ENCODE data around the gene SPAG9. TPM values are rescaled to one million over a fixed set of nuclear protein-coding genes. Genes with fewer than 3 reads are reported as not detected.

Gene SPAG9
- total RNA-seq, 4 donors from 2014 or later: 37.0 to 131 (median 116) TPM

DNA sequence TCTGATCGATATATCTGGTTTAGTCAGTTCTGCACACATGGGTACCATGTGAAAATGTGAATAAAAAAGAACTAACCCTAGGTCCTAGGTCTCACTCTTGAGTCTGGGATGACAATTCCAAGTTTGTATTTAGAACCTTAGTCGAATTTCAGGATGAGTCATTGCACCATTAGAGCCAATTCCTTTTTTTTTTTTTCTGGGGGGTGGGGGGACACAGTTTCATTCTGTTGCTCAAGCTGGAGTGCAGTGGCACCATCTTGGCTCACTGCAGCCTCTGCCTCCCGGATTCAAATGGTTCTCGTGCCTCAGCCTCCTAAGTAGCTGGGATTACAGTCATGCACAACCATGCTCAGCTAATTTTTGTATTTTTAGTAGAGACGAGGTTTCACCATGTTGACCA is 41.6 kb downstream of the SPAG9 start:
- WGBS, 2 donors (ENCODE audit: low coverage in 1 of 2): 94 to 98% methylated on average over 3 to 5 of the region's 5 CpGs

DNA sequence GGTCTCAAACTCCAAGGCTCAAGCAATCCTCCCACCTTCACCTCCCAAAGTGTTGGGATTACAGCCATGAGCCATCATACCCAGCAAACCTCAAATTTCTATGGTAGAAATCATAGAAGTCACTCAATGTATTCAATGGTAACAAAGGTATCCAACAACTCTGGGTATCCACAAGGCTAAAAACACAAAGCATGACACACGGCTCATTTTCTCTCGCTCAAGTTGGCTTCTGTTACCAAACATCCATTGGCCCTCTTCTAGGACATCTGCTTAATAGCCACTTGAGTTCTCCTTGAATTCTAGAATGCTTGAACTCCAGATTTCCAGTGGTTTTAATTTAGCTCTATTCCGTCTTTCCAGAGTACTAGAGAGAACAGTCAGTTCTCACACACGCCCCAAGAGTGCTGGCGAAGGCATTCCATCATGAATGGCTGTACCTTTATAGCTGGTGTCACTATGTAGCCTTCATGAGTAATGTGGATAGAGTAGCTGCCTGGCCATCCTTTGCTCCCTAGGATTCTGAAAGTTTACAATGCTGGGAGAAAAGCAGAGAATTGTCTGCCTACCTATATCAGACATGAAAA is 42.6 kb downstream of the SPAG9 start:
- intact Hi-C loops (cut with DNase I; ENCODE audit: low total_unique reads): no loop called here
- no peak overlapping the region for H3K27ac ChIP-seq
- WGBS, 2 donors (ENCODE audit: low coverage in 1 of 2): 97 to 98% methylated on average over 5 of the region's 5 CpGs

More for the DNA sequence above, 41.6 kb downstream of the SPAG9 start:
- Histone ChIP-seq H3K9me3 (no peaks in the 10 kb centered on the region), H3K4me1 (no peaks in the 10 kb centered on the region), H3K27ac (no peak overlapping the region), H3K4me3 (no peak overlapping the region), H3K27me3 (no peaks in the 10 kb centered on the region), H3K36me3 (peaks cover 0 to 19% (median 7%) of the 10 kb centered on the region in 4 donors)
- in situ Hi-C loops (cut with MboI; ENCODE audit: low pct_ligation_motif_present in 1 of 4, low pct_unique_long_range_greater_than_20kb in 1 of 4, low sequenced_read_pairs in 3 of 4) (no loop called here), intact Hi-C loops (cut with DNase I; ENCODE audit: low total_unique reads) (no loop called here)
- DNase-seq: no peak
- no peak for TF ChIP-seq POLR2AphosphoS5 (IDR thresholded peaks at IDR 0.05)
- no peak for TF ChIP-seq EP300 (IDR thresholded peaks at IDR 0.05; ENCODE audit: low read depth)

DNA sequence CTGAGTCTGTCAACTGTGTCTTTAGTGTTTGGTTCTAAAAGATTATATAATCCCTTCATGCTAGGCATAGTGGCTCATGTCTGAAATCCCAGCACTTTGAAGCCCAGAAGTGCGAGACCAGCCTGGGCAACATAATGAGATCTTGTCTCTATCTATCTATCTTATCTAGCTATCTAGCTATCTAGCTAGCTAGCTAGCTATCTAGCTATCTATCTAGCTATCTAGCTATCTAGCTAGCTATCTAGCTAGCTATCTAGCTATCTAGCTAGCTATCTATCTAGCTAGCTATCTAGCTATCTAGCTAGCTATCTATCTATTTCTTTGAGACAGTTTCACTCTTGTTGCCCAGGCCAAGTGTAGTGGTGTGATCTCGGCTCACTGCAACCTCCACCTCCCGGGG is 43.8 kb downstream of the SPAG9 start:
- peaks cover 0 to 19% (median 7%) of the 10 kb centered on the region in 4 donors for H3K36me3 ChIP-seq
- H3K4me1 ChIP-seq: no peaks in the 10 kb centered on the region
- no peaks in the 10 kb centered on the region for H3K9me3 ChIP-seq
- H3K27me3 ChIP-seq: no peaks in the 10 kb centered on the region
- H3K4me3 ChIP-seq: no peak overlapping the region
- 95 to 100% methylated on average over 1 to 3 of the region's 3 CpGs for WGBS, 2 donors (ENCODE audit: low coverage in 1 of 2)
- intact Hi-C loops (cut with DNase I; ENCODE audit: low total_unique reads): no loop called here
- in situ Hi-C loops (cut with MboI; ENCODE audit: low pct_ligation_motif_present in 1 of 4, low pct_unique_long_range_greater_than_20kb in 1 of 4, low sequenced_read_pairs in 3 of 4): no loop called here
- H3K27ac ChIP-seq: no peak overlapping the region
- TF ChIP-seq EP300 (IDR thresholded peaks at IDR 0.05; ENCODE audit: low read depth) (no peak), POLR2A (IDR thresholded peaks at IDR 0.05) (no peak), POLR2AphosphoS5 (IDR thresholded peaks at IDR 0.05) (no peak)
- TF ChIP-seq, protein P1, sequence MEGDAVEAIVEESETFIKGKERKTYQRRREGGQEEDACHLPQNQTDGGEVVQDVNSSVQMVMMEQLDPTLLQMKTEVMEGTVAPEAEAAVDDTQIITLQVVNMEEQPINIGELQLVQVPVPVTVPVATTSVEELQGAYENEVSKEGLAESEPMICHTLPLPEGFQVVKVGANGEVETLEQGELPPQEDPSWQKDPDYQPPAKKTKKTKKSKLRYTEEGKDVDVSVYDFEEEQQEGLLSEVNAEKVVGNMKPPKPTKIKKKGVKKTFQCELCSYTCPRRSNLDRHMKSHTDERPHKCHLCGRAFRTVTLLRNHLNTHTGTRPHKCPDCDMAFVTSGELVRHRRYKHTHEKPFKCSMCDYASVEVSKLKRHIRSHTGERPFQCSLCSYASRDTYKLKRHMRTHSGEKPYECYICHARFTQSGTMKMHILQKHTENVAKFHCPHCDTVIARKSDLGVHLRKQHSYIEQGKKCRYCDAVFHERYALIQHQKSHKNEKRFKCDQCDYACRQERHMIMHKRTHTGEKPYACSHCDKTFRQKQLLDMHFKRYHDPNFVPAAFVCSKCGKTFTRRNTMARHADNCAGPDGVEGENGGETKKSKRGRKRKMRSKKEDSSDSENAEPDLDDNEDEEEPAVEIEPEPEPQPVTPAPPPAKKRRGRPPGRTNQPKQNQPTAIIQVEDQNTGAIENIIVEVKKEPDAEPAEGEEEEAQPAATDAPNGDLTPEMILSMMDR (IDR thresholded peaks at IDR 0.05): no peak
- no peak for DNase-seq

More for the DNA sequence above, 42.6 kb downstream of the SPAG9 start:
- TF ChIP-seq, protein P1 (IDR thresholded peaks at IDR 0.05): no peak
- TF ChIP-seq POLR2A (IDR thresholded peaks at IDR 0.05) (no peak), EP300 (IDR thresholded peaks at IDR 0.05; ENCODE audit: low read depth) (no peak), POLR2AphosphoS5 (IDR thresholded peaks at IDR 0.05) (no peak)
- no peak for DNase-seq
- no peak overlapping the region for H3K4me3 ChIP-seq
- H3K9me3 ChIP-seq: no peaks in the 10 kb centered on the region
- H3K4me1 ChIP-seq: no peaks in the 10 kb centered on the region
- in situ Hi-C loops (cut with MboI; ENCODE audit: low pct_ligation_motif_present in 1 of 4, low pct_unique_long_range_greater_than_20kb in 1 of 4, low sequenced_read_pairs in 3 of 4): no loop called here
- H3K27me3 ChIP-seq: no peaks in the 10 kb centered on the region
- H3K36me3 ChIP-seq: peaks cover 0 to 19% (median 7%) of the 10 kb centered on the region in 4 donors

- TF ChIP-seq POLR2AphosphoS5 (IDR thresholded peaks at IDR 0.05) (no peak), EP300 (IDR thresholded peaks at IDR 0.05; ENCODE audit: low read depth) (no peak), POLR2A (IDR thresholded peaks at IDR 0.05) (no peak)
- TF ChIP-seq, protein P1 (IDR thresholded peaks at IDR 0.05): no peak
- no peak for DNase-seq
- H3K9me3 ChIP-seq: no peaks in the 10 kb centered on the region
- H3K27me3 ChIP-seq: no peaks in the 10 kb centered on the region
- no peak overlapping the region for H3K27ac ChIP-seq
- in situ Hi-C loops (cut with MboI; ENCODE audit: low pct_ligation_motif_present in 1 of 4, low pct_unique_long_range_greater_than_20kb in 1 of 4, low sequenced_read_pairs in 3 of 4) (no loop called here), intact Hi-C loops (cut with DNase I; ENCODE audit: low total_unique reads) (no loop called here)
- no peaks in the 10 kb centered on the region for H3K36me3 ChIP-seq
- H3K4me1 ChIP-seq: peaks cover 0 to 14% (median 0%) of the 10 kb centered on the region in 4 donors
- no peak overlapping the region for H3K4me3 ChIP-seq
Measured at GRCh38 chr17:51071556-51071955, 49.1 kb downstream of the SPAG9 start.

GRCh38 chr17:51065466-51065865 is 55.2 kb downstream of the SPAG9 start:
- WGBS, 2 donors (ENCODE audit: low coverage in 1 of 2): 64 to 100% methylated on average over 1 of the region's 1 CpG
- Histone ChIP-seq H3K4me1 (peaks cover 0 to 8% (median 0%) of the 10 kb centered on the region in 4 donors), H3K36me3 (no peaks in the 10 kb centered on the region), H3K9me3 (no peaks in the 10 kb centered on the region), H3K27me3 (no peaks in the 10 kb centered on the region), H3K4me3 (no peak overlapping the region), H3K27ac (no peak overlapping the region)
- TF ChIP-seq, protein P1 (IDR thresholded peaks at IDR 0.05): no peak
- TF ChIP-seq EP300 (IDR thresholded peaks at IDR 0.05; ENCODE audit: low read depth) (no peak), POLR2AphosphoS5 (IDR thresholded peaks at IDR 0.05) (no peak), POLR2A (IDR thresholded peaks at IDR 0.05) (no peak)
- DNase-seq: no peak
- intact Hi-C loops (cut with DNase I; ENCODE audit: low total_unique reads): no loop called here
- in situ Hi-C loops (cut with MboI; ENCODE audit: low pct_ligation_motif_present in 1 of 4, low pct_unique_long_range_greater_than_20kb in 1 of 4, low sequenced_read_pairs in 3 of 4): no loop called here
